Esophagus muscularis mucosa (tissue), 4 donors: ENCODE results near the gene DNAL1. TPM values are rescaled to one million over a fixed set of nuclear protein-coding genes. Genes with fewer than 3 reads are reported as not detected.
"Not testable (repeated sequence)": the region's sequence is repeated elsewhere in the genome, so short reads cannot be mapped to it uniquely, and the experiment has no call there.

Experiments
- DNase-seq: peaks from one replicate; pipeline ENCODE4 v3.0.0-alpha.2; 2017; ENCODE audit errors: extremely low spot score
- H3K27ac ChIP-seq, 4 donors: fragments of 200-600 bp; sonication (generic); replicated peaks in 1 of 4; 1 replicate in 3 of 4; 2 replicates in 1 of 4; pipeline ENCODE4 v1.5.1; 2016 to 2019; ENCODE audit warnings: mild to moderate bottlenecking in 1 of 4
- H3K27me3 ChIP-seq, 4 donors: fragments of 200-600 bp; sonication (generic); one replicate each; pipeline versions ENCODE4 v1.5.1 to v1.6.0; 2016 to 2019
- H3K36me3 ChIP-seq, 4 donors: fragments of 200-600 bp; sonication (generic); one replicate each; pipeline ENCODE4 v1.5.1; 2016 to 2019
- H3K4me1 ChIP-seq, 4 donors: fragments of 200-600 bp; sonication (generic); one replicate each; pipeline ENCODE4 v1.5.1; 2016 to 2019
- H3K4me3 ChIP-seq, 4 donors: fragments of 200-600 bp; sonication (generic); 1 replicate in 2 of 4; 2 replicates in 2 of 4; pipeline ENCODE4 v1.5.1; 2016 to 2019; ENCODE audit warnings: mild to moderate bottlenecking in 4 of 4, moderate library complexity in 1 of 4
- H3K9me3 ChIP-seq, 4 donors: fragments of 200-600 bp; sonication (generic); 1 replicate in 3 of 4; 2 replicates in 1 of 4; pipeline ENCODE4 v1.5.1; 2016 to 2019
- CTCF ChIP-seq, 3 experiments: fragments of 200-600 bp in 2 of 3; fragments of 450-650 bp in 1 of 3; sonication (generic) in 2 of 3; IDR thresholded peaks; one replicate each; pipeline ENCODE4 v1.5.1; 2017 to 2019; ENCODE audit warnings: antibody characterized with exemption in 3 of 3, mild to moderate bottlenecking in 2 of 3, moderate library complexity in 1 of 3
- EP300 ChIP-seq: sonication (generic); formaldehyde crosslinking; IDR thresholded peaks from one replicate; pipeline ENCODE4 v1.6.1; 2017; ENCODE audit warnings: antibody characterized with exemption
- POLR2A ChIP-seq: fragments of 450-650 bp; IDR thresholded peaks from one replicate; pipeline ENCODE4 v1.6.1; 2017; ENCODE audit warnings: antibody characterized with exemption, moderate library complexity, mild to moderate bottlenecking, low read depth
- POLR2AphosphoS5 ChIP-seq, 2 donors: sonication (generic); formaldehyde crosslinking; IDR thresholded peaks; one replicate each; pipeline ENCODE4 v1.6.1; 2017; ENCODE audit warnings: antibody characterized with exemption in 2 of 2
- WGBS: methylation state at CpG from one replicate; pipeline ENCODE4 v1.1.5; 2018; 5-methylcytosine and 5-hydroxymethylcytosine counted together
- intact Hi-C: fragments of 100-400 bp; cut with DNase I; formaldehyde crosslinking; loops from one replicate; pipeline ENCODE4 v1.15.1; 2023
- total RNA-seq, 4 donors: library from RNA; depleted of rRNA; stranded (reverse); fragments of >200 nt; gene quantifications; one replicate each; pipeline versions ENCODE4 v1.1.0 to v1.2.1, GENCODE V29; 2016

Gene DNAL1
- total RNA-seq, 4 donors from 2014 or later = 6.2 to 13.7 (median 10.4) TPM

DNA sequence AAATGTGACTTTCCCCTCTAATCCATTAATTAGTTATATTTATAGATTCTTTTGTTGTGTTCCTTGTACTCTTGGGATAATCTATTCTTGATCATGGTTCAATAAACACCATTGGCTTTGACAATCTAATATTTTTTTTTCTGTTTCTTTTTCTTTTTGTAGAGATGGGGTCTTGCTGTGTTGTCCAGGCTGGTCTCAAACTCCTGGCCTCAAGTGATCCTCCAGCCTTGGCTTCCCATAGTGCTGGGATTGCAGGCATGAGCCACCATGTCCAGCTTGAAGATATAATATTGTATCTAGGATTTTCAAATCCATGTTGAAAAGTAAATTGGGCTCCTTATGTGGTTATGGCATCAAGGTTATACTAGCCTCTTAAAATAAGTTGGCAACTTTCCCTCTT is 6.2 kb downstream of the DNAL1 start:
- TF ChIP-seq CTCF (IDR thresholded peaks at IDR 0.05) (no peak), EP300 (no peak), POLR2A (no peak), POLR2AphosphoS5 (IDR thresholded peaks at IDR 0.05) (no peak)
- intact Hi-C loops = no loop called here
- Histone ChIP-seq H3K4me1 (peaks cover 0 to 5% (median 1%) of the 10 kb centered on the region in 4 donors), H3K4me3 (no peak overlapping the region), H3K27me3 (no peaks in the 10 kb centered on the region), H3K27ac (no peak overlapping the region), H3K36me3 (peaks cover 0 to 37% (median 10%) of the 10 kb centered on the region in 4 donors), H3K9me3 (no peaks in the 10 kb centered on the region)
- no peak for DNase-seq

DNA sequence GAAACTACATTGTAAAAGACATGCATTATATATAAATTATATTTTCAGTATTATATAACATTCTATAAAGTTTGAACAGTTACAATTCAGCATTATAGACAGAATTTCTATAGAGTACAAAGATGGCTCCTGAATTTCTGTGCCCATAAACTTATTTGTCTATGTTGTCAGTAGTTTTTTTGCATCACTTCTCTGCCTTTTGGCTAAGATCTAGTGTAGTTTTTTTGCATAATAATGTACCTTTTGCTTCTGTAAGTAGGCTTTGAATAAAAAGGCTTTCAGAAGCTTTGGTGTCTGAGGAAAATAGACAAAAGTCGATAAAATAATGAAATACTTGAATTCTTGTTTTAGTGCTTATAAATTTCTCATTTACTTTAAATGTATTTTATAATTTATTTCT is 11.1 kb downstream of the DNAL1 start:
- Histone ChIP-seq H3K36me3 (peaks cover 6 to 67% (median 24%) of the 10 kb centered on the region in 4 donors), H3K27ac (no peak overlapping the region), H3K4me1 (no peaks in the 10 kb centered on the region), H3K27me3 (no peaks in the 10 kb centered on the region), H3K4me3 (no peak overlapping the region), H3K9me3 (no peaks in the 10 kb centered on the region)
- 95% methylated on average over 1 of the region's 1 CpG for WGBS
- intact Hi-C loops = no loop called here
- TF ChIP-seq CTCF (IDR thresholded peaks at IDR 0.05) = no peak
- no peak for TF ChIP-seq POLR2A
- no peak for TF ChIP-seq EP300
- TF ChIP-seq POLR2AphosphoS5 (IDR thresholded peaks at IDR 0.05) = no peak
- no peak for DNase-seq

- 95% methylated on average over 11 of the region's 11 CpGs for WGBS
- H3K27ac ChIP-seq, H3K4me3 ChIP-seq, H3K27me3 ChIP-seq, intact Hi-C loops, H3K9me3 ChIP-seq, H3K4me1 ChIP-seq, DNase-seq: not testable (repeated sequence)
- peaks cover 6 to 64% (median 24%) of the 10 kb centered on the region in 4 donors for H3K36me3 ChIP-seq
Measured at GRCh38 chr14:73659202-73659601, 14.4 kb downstream of the DNAL1 start.

- H3K36me3 ChIP-seq = peaks cover 6 to 55% (median 25%) of the 10 kb centered on the region in 4 donors
- no peaks in the 10 kb centered on the region for H3K27me3 ChIP-seq
- no peak for DNase-seq
- 96% methylated on average over 2 of the region's 2 CpGs for WGBS
- H3K9me3 ChIP-seq = no peaks in the 10 kb centered on the region
- H3K4me1 ChIP-seq = no peaks in the 10 kb centered on the region
- no peak overlapping the region for H3K27ac ChIP-seq
- intact Hi-C loops = no loop called here
- H3K4me3 ChIP-seq = no peak overlapping the region
- TF ChIP-seq EP300 = no peak
- no peak for TF ChIP-seq CTCF (IDR thresholded peaks at IDR 0.05)
- no peak for TF ChIP-seq POLR2A
- no peak for TF ChIP-seq POLR2AphosphoS5 (IDR thresholded peaks at IDR 0.05)
Measured at GRCh38 chr14:73660511-73660910, 15.7 kb downstream of the DNAL1 start.

GRCh38 chr14:73661872-73662271 is 17.1 kb downstream of the DNAL1 start:
- Histone ChIP-seq H3K4me3 (no peak overlapping the region), H3K36me3 (peaks cover 6 to 55% (median 25%) of the 10 kb centered on the region in 4 donors), H3K9me3 (no peaks in the 10 kb centered on the region), H3K27ac (no peak overlapping the region), H3K4me1 (no peaks in the 10 kb centered on the region), H3K27me3 (no peaks in the 10 kb centered on the region)
- WGBS = 85% methylated on average over 2 of the region's 2 CpGs
- no peak for DNase-seq
- intact Hi-C loops = no loop called here
- TF ChIP-seq EP300 (no peak), POLR2AphosphoS5 (IDR thresholded peaks at IDR 0.05) (no peak), POLR2A (no peak), CTCF (IDR thresholded peaks at IDR 0.05) (no peak)
